ENCODE measurements around the gene SETBP1. TPM values are rescaled to one million over a fixed set of nuclear protein-coding genes. Genes with fewer than 3 reads are reported as not detected.

The SETBP1 gene
- total and polyA plus RNA-seq, 2 of the 8 experiments (the other 6 are each of a cell fraction or from before 2014, with no cell fraction given) = 2.0 to 6.5 TPM

DNA sequence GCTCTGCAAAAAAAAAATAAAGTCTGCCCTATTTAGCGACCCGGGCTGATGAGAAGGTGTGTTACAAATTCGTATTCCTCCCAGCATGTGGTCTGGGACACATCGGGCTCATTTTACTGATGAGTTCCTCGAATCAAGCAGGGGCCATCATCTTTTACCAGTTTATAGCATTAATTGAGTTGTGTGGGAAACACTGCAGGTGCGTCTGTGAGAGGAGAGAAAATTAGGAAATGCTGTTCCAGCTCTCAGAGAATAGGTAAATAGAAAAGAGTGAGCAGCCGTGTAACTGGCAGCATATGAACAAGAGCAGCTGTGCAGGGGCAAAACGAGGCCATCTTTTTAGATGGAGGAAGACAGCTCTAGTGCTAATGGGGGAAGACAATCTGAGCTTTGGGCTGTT is 216.7 kb downstream of the SETBP1 start:
- H3K14ac ChIP-seq (ENCODE audit: insufficient read length) = no peak overlapping the region
- H3K36me3 ChIP-seq (ENCODE audit: control insufficient read depth in 2 of 4, insufficient read depth in 4 of 4, low read length in 3 of 4) = no peaks in the 10 kb centered on the region
- no peak overlapping the region for H3K27ac ChIP-seq (ENCODE audit: low read depth, low read length)
- no peak overlapping the region for H3K18ac ChIP-seq (ENCODE audit: extremely low read depth, low read length)
- 0 out of 7 replicates have a peak, but pooled peaks cover 0 to 2% (median 0%) of the 10 kb centered on the region in 4 experiments for H3K4me1 ChIP-seq (replicated peaks in 1 of 4; ENCODE audit: control insufficient read depth in 3 of 4, insufficient read depth in 4 of 4, low read length in 3 of 4)
- no peaks in the 10 kb centered on the region for H4K20me1 ChIP-seq (replicated peaks in 1 of 2; ENCODE audit: control insufficient read depth in 1 of 2, insufficient read depth in 2 of 2, low read length in 2 of 2)
- H4K8ac ChIP-seq (ENCODE audit: extremely low read depth, insufficient read depth, low read length) = no peak overlapping the region
- H3K4ac ChIP-seq (replicated peaks; ENCODE audit: insufficient read length, low read depth, low read length) = no peak overlapping the region
- no peak for FAIRE-seq
- H2AFZ ChIP-seq (ENCODE audit: low read length) = no peak overlapping the region
- H3K23me2 ChIP-seq (ENCODE audit: low read depth, low read length) = no peaks in the 10 kb centered on the region
- no peak for DNase-seq (ENCODE audit: low read depth in 1 of 2, low spot score in 2 of 2)
- H2BK120ac ChIP-seq (replicated peaks; ENCODE audit: low read depth, low read length) = no peak overlapping the region
- no peak overlapping the region for H2AK5ac ChIP-seq (ENCODE audit: low read depth, low read length)
- H3K79me2 ChIP-seq (ENCODE audit: control insufficient read depth in 1 of 2, insufficient read depth in 2 of 2, low read length in 2 of 2) = no peaks in the 10 kb centered on the region
- WGBS, 2 experiments (ENCODE audit: extremely low coverage in 1 of 2, insufficient coverage in 1 of 2, insufficient read length in 1 of 2, insufficient replicate concordance in 2 of 2, low coverage in 1 of 2, low lambda C conversion rate in 2 of 2, missing lambda C conversion rate in 1 of 2) = 90% methylated on average over 8 of the region's 8 CpGs; no CpG with 5 or more reads in 1 of the 2 experiments
- no peak overlapping the region for H3K23ac ChIP-seq (ENCODE audit: insufficient read length)
- H2BK20ac ChIP-seq (ENCODE audit: low read length) = no peak overlapping the region
- H2BK15ac ChIP-seq (ENCODE audit: low read length) = no peak overlapping the region
- H4K5ac ChIP-seq (ENCODE audit: insufficient read length, low read depth, low read length) = no peak overlapping the region
- ChIA-PET CTCF (ENCODE audit: partially characterized antibody) (interaction anchor here (0.9 to 1.6 kb wide), 2 partner anchors 222 to 487 kb away, joined by 3 to 4 read pairs; no protein-coding TSS in a partner anchor), POLR2A (ENCODE audit: partially characterized antibody) (no interaction called here)
- H3K4me3 ChIP-seq (ENCODE audit: extremely low read depth in 1 of 4, insufficient read depth in 2 of 4, low read depth in 3 of 4, low read length in 4 of 4) = no peak overlapping the region
- no peak overlapping the region for H2BK5ac ChIP-seq (ENCODE audit: low read depth, low read length)
- no peaks in the 10 kb centered on the region for H3K27me3 ChIP-seq (replicated peaks in 1 of 4; ENCODE audit: control insufficient read depth in 3 of 4, extremely low read depth in 1 of 4, insufficient read depth in 3 of 4, low read length in 3 of 4)
- no peak overlapping the region for H3K4me2 ChIP-seq (ENCODE audit: insufficient read depth in 1 of 2, low read depth in 2 of 2, low read length in 2 of 2)
- no peaks in the 10 kb centered on the region for H3K79me1 ChIP-seq (ENCODE audit: low read depth, low read length)
- no peak overlapping the region for H3K9ac ChIP-seq (replicated peaks in 1 of 4; ENCODE audit: extremely low read depth in 1 of 4, low read depth in 3 of 4, low read length in 3 of 4)
- no peak overlapping the region for H2BK12ac ChIP-seq (ENCODE audit: low read depth, low read length)
- no peak overlapping the region for H4K91ac ChIP-seq (replicated peaks; ENCODE audit: insufficient read length, low read length)
- H3K9me3 ChIP-seq (ENCODE audit: insufficient read depth in 2 of 2, low read depth in 1 of 2, low read length in 1 of 2) = no peaks in the 10 kb centered on the region
- no peak overlapping the region for H3K56ac ChIP-seq (replicated peaks; ENCODE audit: insufficient read length, low read depth, low read length)
- TF ChIP-seq CTBP2 (IDR thresholded peaks at IDR 0.05; ENCODE audit: borderline replicate concordance, insufficient read depth, insufficient read length, low read length) = no peak

Data from H1 (cell line).